Measurements from ENCODE around the gene GALP.
"Not testable (repeated sequence)": the region's sequence is repeated elsewhere in the genome, so short reads cannot be mapped to it uniquely, and the experiment has no call there.

GALP gene

GRCh38 chr19:56175861-56176307 lies at the start of gene GALP:
GALP (plus strand) TSS chr19:56176008; CDS start chr19:56177109, 1,101 bp downstream.
- DNase-seq = not testable (repeated sequence)

GRCh38 chr19:56126983-56127780 lies 48.6 kb upstream of the GALP start:
- DNase-seq = no peak

- DNase-seq = no peak
These were observed 45.8 kb upstream of the GALP start for GRCh38 chr19:56130006-56130405.

- DNase-seq = no peak
These were observed 44.2 kb upstream of the GALP start for GRCh38 chr19:56131651-56132050.

GRCh38 chr19:56132316-56132822 lies 43.4 kb upstream of the GALP start:
- DNase-seq = peak in 1 of 51 donors; percentile 20

- DNase-seq = no peak
These were observed 41.8 kb upstream of the GALP start for GRCh38 chr19:56133858-56134653.

GRCh38 chr19:56134654-56134921 lies 41.2 kb upstream of the GALP start:
- no peak for DNase-seq

- no peak for DNase-seq
These were observed 39.4 kb upstream of the GALP start for GRCh38 chr19:56136362-56136761.

GRCh38 chr19:56137405-56137804 lies 38.4 kb upstream of the GALP start:
- DNase-seq = no peak

GRCh38 chr19:56138069-56138468 lies 37.7 kb upstream of the GALP start:
- DNase-seq = no peak

GRCh38 chr19:56139847-56140582 lies 35.8 kb upstream of the GALP start:
- peak in 4 of 51 donors; percentile 21 to 53 (median 27) for DNase-seq

- peak; percentile 91 to 100 (median 99) for DNase-seq
These were observed 35.0 kb upstream of the GALP start, which contains the start of gene ZNF444 for GRCh38 chr19:56140583-56141416. ZNF444 (plus strand) TSS chr19:56141287; CDS start chr19:56146912, 5,625 bp downstream.

- DNase-seq = peak in 3 of 51 donors; percentile 5 to 36 (median 15)
These were observed 34.3 kb upstream of the GALP start for GRCh38 chr19:56141417-56141993.

- DNase-seq = no peak
These were observed 33.6 kb upstream of the GALP start for GRCh38 chr19:56142087-56142787.

GRCh38 chr19:56142897-56143434 lies 32.8 kb upstream of the GALP start:
- no peak for DNase-seq

- no peak for DNase-seq
These were observed 31.4 kb upstream of the GALP start for GRCh38 chr19:56144376-56144775.

GRCh38 chr19:56144831-56145230 lies 31.0 kb upstream of the GALP start:
- DNase-seq = no peak

- no peak for DNase-seq
These were observed 30.1 kb upstream of the GALP start for GRCh38 chr19:56145698-56146097.

- DNase-seq = no peak
These were observed 28.9 kb upstream of the GALP start for GRCh38 chr19:56146904-56147303.
